D721Med (cell line): Measurements from ENCODE around the gene PSENEN.

ENCODE experiments used
- DNase-seq: peaks from one replicate; pipeline ENCODE4 v3.0.0; 2011; ENCODE audit warnings: low spot score; ENCODE audit not compliant: insufficient read length
- FAIRE-seq: peaks from 2 replicates; lab custom pipeline; 2011; peaks lifted over from hg19 to GRCh38; lab: Jason Lieb, UNC
- TF ChIP-seq, protein P1 (sequence below): IDR thresholded peaks from 2 replicates; pipeline ENCODE4 v1.5.1; 2012; ENCODE audit warnings: mild to moderate bottlenecking, control low read depth; ENCODE audit not compliant: insufficient read depth; ENCODE audit errors: missing control alignments

PSENEN gene

DNA sequence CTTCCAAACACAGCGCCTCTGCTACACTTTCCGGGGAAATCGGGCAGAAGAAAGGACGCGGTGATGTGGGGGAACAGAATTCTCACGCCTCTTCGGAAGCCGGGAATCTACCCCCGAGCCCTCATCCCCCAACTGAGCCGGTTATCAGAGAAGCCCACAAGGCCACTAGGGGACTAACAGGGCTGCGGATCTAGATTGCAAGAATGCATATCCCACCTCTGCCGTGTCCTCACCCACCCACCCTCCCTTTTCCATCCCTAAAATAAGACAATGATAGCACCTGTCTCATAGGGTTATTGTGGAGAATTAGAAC lies 4.3 kb upstream of the PSENEN start:
- TF ChIP-seq, protein P1, sequence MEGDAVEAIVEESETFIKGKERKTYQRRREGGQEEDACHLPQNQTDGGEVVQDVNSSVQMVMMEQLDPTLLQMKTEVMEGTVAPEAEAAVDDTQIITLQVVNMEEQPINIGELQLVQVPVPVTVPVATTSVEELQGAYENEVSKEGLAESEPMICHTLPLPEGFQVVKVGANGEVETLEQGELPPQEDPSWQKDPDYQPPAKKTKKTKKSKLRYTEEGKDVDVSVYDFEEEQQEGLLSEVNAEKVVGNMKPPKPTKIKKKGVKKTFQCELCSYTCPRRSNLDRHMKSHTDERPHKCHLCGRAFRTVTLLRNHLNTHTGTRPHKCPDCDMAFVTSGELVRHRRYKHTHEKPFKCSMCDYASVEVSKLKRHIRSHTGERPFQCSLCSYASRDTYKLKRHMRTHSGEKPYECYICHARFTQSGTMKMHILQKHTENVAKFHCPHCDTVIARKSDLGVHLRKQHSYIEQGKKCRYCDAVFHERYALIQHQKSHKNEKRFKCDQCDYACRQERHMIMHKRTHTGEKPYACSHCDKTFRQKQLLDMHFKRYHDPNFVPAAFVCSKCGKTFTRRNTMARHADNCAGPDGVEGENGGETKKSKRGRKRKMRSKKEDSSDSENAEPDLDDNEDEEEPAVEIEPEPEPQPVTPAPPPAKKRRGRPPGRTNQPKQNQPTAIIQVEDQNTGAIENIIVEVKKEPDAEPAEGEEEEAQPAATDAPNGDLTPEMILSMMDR: no peak

DNA sequence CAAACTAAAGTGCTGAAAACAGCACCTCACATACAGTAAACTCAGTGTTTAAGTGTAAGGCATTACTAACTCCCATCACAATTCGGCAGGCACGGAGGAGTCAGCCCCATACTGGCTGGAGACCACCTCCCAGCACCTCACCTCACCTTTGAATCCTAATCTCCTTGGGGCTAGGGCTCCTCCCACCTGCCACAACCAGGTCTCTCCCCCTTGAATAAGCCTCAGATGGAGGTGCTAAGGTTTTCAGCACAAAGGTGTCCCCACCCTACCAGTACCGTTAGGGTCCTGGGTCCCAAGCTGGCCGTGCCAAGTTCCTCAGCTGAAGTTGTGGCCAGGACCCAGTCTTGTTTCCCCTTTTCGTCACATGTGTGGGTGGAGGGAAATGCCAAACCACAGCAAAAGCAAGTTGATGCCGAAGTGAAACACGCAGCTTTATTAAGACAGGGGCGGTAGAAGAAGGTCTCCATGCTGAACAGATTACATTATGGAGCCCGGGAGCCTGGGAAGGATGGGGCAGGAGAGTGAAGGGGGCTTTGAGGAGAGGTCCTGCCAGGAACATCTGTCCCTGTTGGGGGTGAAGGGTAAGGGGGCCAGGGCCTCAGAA lies 3.2 kb upstream of the PSENEN start, which contains the start of gene IGFLR1:
Gene IGFLR1, minus strand, starts transcription at position 332 of the 604 bp plus-strand sequence. CDS start 1,272 bp downstream, outside the sequence.
- DNase-seq (no peak), FAIRE-seq (no peak)
- TF ChIP-seq, protein P1: no peak

More for the DNA sequence above, 4.3 kb upstream of the PSENEN start:
- peak; percentile 20 for DNase-seq
- FAIRE-seq: no peak

DNA sequence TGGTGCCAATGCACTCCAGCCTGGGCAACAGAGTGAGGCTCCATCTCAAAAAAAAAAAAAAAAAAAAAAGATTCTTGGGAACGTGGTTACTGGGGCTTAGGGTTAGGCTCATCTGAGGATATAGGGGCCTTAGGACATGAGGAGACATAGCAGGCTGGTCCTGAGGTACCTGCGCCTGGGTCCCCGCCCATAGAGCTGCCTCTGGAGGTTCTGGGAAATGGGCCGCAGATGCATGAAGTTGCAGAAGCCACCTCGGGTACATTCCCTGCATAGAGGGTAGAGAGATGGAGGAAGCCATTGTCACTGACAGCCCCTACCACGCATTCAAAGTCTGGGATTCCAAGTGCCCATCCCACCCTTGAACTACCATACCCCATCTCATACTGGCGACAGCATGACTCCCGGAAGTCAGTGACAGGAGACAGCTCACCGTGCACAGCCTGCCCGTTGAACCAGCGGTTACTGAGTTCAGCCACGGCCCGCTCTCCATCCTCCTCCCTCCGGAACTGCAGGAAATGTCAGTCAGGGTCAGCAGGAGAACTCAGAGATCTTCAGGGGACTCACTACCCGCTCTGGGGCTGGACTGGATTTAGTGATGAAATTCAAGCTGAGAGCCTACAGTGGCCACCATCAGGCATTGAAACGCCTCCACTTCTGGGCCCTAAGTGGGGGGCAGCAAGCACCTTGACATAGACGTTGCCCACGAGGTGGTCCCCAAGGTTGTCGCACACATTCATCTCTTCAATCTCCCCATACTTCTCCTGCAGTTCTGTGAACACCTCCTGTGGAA lies 1.6 kb upstream of the PSENEN start:
- TF ChIP-seq, protein P1: no peak
- no peak for FAIRE-seq
- no peak for DNase-seq

DNA sequence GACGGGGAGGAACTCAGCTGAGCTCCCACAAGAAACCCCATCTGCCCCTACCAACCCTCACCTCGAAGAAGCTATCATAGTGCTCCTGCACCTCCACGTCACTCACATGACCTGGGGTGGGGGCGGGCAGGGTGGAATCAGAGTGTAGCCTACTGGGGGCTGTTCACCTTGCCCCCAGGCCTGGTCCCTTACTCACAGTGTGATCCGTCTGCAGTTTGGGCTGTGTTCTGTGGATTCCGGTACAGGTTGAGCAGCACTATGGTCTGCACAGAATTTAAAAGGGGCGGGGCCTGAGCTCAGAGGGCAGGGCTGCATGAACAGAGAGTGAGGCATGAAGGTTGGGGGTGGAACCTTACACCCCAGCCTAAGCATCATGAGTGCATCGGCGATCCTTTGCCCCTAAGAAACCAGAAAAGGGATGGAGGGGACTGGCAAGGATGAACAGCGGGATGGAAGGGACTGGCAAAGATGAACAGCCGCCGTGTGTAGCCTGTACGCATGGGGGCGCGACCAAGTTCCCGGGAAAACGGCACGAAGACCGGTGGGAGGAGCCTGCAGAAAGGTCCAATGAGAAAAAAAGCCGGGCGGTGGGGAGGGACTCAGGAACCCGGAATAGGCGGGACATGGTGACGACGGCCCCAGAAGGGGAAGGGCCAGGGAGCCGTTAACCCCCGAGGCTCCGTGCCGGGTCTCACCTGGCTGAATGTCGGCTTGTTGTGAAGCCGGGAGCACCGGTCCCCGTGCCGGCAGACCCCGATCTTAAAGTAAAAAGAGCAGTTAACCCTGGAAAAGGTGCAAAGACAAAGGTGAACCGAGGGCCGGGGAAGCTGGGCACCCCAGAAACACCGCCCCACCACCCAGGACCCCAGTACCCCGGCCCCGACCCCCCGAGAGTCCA lies 772 bp upstream of the PSENEN start:
- TF ChIP-seq, protein P1: peak; percentile 38
- DNase-seq: peak; percentile 29
- no peak for FAIRE-seq

DNA sequence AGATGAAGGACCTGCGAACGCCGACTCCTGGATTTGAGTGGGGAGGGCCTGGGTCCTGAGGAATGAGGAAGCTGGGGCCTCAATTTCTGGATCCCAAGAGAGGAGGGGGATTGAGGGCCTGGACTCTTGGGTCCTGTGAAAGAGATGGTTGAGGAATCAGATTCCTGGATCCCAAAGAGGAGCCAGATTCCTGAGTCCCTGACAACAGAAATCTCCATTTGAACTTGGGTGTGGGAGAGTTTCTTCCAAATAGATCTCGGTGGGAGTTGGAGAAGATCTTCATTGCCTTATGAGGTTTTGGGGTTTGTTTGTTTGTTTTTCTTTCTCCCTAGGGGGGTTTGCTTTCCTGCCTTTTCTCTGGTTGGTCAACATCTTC lies 624 bp downstream of the PSENEN start:
- FAIRE-seq (no peak), DNase-seq (no peak)
- TF ChIP-seq, protein P1: no peak

DNA sequence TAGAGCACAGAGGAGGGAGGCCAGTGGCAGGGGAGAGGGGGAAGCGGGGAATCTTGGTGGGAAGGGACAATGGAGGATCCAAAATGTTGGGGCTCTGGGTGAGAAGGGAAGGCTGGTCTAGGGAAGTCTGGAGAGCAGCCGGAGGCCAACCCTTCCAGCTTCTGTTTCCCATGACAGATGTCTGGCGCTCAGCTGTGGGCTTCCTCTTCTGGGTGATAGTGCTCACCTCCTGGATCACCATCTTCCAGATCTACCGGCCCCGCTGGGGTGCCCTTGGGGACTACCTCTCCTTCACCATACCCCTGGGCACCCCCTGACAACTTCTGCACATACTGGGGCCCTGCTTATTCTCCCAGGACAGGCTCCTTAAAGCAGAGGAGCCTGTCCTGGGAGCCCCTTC lies 1.1 kb downstream of the PSENEN start:
- no peak for FAIRE-seq
- TF ChIP-seq, protein P1: no peak

More for the DNA sequence above, 1.1 kb downstream of the PSENEN start:
- DNase-seq: no peak
